ENCODE results near the gene GPR78.

- TF ChIP-seq CTCF (IDR thresholded peaks at IDR 0.05; ENCODE audit: low read length): no peak
- TF ChIP-seq EZH2 (IDR thresholded peaks at IDR 0.05; ENCODE audit: borderline replicate concordance, low read length): no peak
Observed at GRCh38 chr4:8540072-8540471, 40.1 kb upstream of the GPR78 start.

All from OCI-LY1 (cell line).